Measurements from ENCODE around the gene MAGEA3.

- TF ChIP-seq CTCF (IDR thresholded peaks at IDR 0.05; ENCODE audit: borderline replicate concordance, extremely low read depth, low read length, poor library complexity, severe bottlenecking), result no peak
- no peak for TF ChIP-seq EZH2 (IDR thresholded peaks at IDR 0.05; ENCODE audit: borderline replicate concordance, low read depth, low read length, severe bottlenecking)
Observed at GRCh38 chrX:152735860-152736511, 37.4 kb downstream of the MAGEA3 start.

Measured in DND-41 (cell line).